Measurements from ENCODE around the gene RANBP10. TPM values are rescaled to one million over a fixed set of nuclear protein-coding genes. Genes with fewer than 3 reads are reported as not detected.

The RANBP10 gene
- polyA plus RNA-seq, 2 of the 4 experiments (the other 2 are of a cell fraction), result 7.5 to 9.8 TPM

DNA sequence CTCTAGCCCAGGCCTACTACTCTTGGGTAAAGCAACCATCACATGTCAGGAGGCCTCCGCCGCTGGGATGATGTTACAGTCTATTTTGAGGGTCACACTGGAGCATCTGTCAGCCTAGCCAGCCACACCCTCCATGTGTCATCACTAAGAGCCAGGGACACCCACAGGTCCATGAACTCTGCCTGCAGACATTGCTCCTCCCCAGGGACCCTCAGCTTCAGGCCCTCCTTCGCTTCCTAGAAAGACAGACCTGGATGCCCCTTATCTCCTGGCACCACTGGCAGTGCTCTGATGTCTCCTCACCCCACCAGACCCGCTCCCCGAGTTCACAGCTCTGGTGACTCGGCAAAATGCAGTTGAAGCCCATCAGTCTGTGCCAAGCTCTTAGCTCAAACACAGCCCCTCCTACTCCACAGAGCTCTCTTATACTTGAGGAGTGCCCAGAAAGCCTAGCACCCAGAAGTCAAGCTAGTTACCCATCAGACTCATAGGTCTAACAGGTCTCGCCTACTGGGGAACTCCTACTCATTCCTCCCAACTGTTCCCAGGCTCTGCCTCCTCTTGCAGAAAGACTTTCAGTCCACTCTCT, 5.9 kb downstream of the RANBP10 start:
- Histone ChIP-seq H3K4me3 (no peak overlapping the region), H3K27ac (peak overlapping the region in 1 of 2 experiments; percentile 22; a peak in 1 of 6 replicates), H3K4me2 (no peak overlapping the region), H3K4me1 (peaks cover 13% of the 10 kb centered on the region), H3K9me3 (no peaks in the 10 kb centered on the region)
- DNase-seq (ENCODE audit: low read depth in 1 of 2, low spot score in 1 of 2) (no peak), FAIRE-seq (no peak), ATAC-seq (no peak; a peak in 2 of 6 replicates)
- WGBS (ENCODE audit: missing lambda C conversion rate), result 93% methylated on average over 7 of the region's 7 CpGs
- POLR2A ChIA-PET, result no interaction called here
- no peak for TF ChIP-seq FOSB (CRISPR knock-in tag; IDR thresholded peaks at IDR 0.05)
- no peak for TF ChIP-seq CBX8 (IDR thresholded peaks at IDR 0.05)
- no peak for TF ChIP-seq KDM1A (IDR thresholded peaks at IDR 0.05; ENCODE audit: low read depth)
- TF ChIP-seq MAFK (IDR thresholded peaks at IDR 0.05; ENCODE audit: partially characterized antibody), result no peak
- TF ChIP-seq, protein P1, sequence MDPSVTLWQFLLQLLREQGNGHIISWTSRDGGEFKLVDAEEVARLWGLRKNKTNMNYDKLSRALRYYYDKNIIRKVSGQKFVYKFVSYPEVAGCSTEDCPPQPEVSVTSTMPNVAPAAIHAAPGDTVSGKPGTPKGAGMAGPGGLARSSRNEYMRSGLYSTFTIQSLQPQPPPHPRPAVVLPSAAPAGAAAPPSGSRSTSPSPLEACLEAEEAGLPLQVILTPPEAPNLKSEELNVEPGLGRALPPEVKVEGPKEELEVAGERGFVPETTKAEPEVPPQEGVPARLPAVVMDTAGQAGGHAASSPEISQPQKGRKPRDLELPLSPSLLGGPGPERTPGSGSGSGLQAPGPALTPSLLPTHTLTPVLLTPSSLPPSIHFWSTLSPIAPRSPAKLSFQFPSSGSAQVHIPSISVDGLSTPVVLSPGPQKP (IDR thresholded peaks at IDR 0.05; ENCODE audit: low read depth, low read length), result no peak
- TF ChIP-seq ZC3H11A (IDR thresholded peaks at IDR 0.05), result no peak
- no peak for TF ChIP-seq TFCP2L1 (CRISPR knock-in tag; IDR thresholded peaks at IDR 0.05)
- no peak for TF ChIP-seq FOXS1 (CRISPR knock-in tag; IDR thresholded peaks at IDR 0.05)
- no peak for TF ChIP-seq EHMT2 (IDR thresholded peaks at IDR 0.05; ENCODE audit: low read depth)
- TF ChIP-seq, protein P2, sequence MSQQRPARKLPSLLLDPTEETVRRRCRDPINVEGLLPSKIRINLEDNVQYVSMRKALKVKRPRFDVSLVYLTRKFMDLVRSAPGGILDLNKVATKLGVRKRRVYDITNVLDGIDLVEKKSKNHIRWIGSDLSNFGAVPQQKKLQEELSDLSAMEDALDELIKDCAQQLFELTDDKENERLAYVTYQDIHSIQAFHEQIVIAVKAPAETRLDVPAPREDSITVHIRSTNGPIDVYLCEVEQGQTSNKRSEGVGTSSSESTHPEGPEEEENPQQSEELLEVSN (IDR thresholded peaks at IDR 0.05; ENCODE audit: borderline replicate concordance, low read depth), result no peak
- TF ChIP-seq, protein P3, sequence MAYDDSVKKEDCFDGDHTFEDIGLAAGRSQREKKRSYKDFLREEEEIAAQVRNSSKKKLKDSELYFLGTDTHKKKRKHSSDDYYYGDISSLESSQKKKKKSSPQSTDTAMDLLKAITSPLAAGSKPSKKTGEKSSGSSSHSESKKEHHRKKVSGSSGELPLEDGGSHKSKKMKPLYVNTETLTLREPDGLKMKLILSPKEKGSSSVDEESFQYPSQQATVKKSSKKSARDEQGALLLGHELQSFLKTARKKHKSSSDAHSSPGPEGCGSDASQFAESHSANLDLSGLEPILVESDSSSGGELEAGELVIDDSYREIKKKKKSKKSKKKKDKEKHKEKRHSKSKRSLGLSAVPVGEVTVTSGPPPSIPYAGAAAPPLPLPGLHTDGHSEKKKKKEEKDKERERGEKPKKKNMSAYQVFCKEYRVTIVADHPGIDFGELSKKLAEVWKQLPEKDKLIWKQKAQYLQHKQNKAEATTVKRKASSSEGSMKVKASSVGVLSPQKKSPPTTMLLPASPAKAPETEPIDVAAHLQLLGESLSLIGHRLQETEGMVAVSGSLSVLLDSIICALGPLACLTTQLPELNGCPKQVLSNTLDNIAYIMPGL (CRISPR knock-in tag; IDR thresholded peaks at IDR 0.05; ENCODE audit: borderline replicate concordance), result no peak
- CTCF ChIA-PET, result interaction anchor here (0.6 to 5.5 kb wide), 5 partner anchors 16 to 136 kb away, joined by 3 to 45 read pairs (median 3); no protein-coding TSS in a partner anchor

DNA sequence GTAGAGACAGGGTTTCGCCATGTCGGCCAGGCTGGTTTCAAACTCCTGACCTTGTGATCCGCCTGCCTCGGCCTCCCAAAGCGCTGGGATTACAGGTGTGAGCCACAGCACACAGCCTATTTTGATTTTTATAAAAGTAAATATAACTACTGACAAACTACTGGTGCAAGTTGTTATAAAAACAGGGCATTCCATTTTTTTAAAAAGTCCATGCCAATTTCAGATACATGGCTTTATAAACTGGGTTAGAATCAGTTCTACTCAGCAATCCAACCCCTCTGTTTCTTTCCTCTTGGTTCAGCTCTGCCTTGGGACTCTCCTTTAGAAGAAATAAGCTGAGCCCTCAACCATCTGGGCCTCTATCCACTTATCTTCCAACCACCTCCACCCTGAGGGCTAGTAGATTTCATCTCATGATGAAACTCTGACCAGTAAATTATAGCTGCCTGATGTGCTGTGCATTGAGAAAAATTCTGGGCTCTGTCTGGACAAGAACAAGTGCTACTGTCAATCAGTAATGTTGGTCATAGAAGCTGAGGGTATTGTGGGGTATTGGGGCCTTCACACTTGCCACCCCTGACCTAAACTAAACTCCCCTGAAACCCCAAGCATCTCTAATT, 10.2 kb downstream of the RANBP10 start:
- TF ChIP-seq HOXB13 (CRISPR knock-in tag; IDR thresholded peaks at IDR 0.05; ENCODE audit: low read depth), result no peak
- TF ChIP-seq JUN (IDR thresholded peaks at IDR 0.05), result no peak
- no peak for TF ChIP-seq TP53 (CRISPR knock-in tag; IDR thresholded peaks at IDR 0.05)
- TF ChIP-seq SREBF2 (IDR thresholded peaks at IDR 0.05), result no peak
- no peak for TF ChIP-seq NFE2L2 (conservative IDR thresholded peaks at IDR 0.05; ENCODE audit: low read length)
- TF ChIP-seq, protein P4, sequence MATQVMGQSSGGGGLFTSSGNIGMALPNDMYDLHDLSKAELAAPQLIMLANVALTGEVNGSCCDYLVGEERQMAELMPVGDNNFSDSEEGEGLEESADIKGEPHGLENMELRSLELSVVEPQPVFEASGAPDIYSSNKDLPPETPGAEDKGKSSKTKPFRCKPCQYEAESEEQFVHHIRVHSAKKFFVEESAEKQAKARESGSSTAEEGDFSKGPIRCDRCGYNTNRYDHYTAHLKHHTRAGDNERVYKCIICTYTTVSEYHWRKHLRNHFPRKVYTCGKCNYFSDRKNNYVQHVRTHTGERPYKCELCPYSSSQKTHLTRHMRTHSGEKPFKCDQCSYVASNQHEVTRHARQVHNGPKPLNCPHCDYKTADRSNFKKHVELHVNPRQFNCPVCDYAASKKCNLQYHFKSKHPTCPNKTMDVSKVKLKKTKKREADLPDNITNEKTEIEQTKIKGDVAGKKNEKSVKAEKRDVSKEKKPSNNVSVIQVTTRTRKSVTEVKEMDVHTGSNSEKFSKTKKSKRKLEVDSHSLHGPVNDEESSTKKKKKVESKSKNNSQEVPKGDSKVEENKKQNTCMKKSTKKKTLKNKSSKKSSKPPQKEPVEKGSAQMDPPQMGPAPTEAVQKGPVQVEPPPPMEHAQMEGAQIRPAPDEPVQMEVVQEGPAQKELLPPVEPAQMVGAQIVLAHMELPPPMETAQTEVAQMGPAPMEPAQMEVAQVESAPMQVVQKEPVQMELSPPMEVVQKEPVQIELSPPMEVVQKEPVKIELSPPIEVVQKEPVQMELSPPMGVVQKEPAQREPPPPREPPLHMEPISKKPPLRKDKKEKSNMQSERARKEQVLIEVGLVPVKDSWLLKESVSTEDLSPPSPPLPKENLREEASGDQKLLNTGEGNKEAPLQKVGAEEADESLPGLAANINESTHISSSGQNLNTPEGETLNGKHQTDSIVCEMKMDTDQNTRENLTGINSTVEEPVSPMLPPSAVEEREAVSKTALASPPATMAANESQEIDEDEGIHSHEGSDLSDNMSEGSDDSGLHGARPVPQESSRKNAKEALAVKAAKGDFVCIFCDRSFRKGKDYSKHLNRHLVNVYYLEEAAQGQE (IDR thresholded peaks at IDR 0.05), result no peak
- TF ChIP-seq HOXA7 (CRISPR knock-in tag; IDR thresholded peaks at IDR 0.05), result no peak
- no peak for TF ChIP-seq HDAC2 (IDR thresholded peaks at IDR 0.05)
- TF ChIP-seq POLR2A (IDR thresholded peaks at IDR 0.05; ENCODE audit: low read length), result no peak
- TF ChIP-seq SMC3 (IDR thresholded peaks at IDR 0.05), result no peak
- 96% methylated on average over 5 of the region's 5 CpGs for WGBS (ENCODE audit: missing lambda C conversion rate)
- Histone ChIP-seq H3K4me3 (no peak overlapping the region), H3K4me2 (no peak overlapping the region), H3K4me1 (peaks cover 7% of the 10 kb centered on the region; the same call in 1 of the 3 replicates), H3K9me3 (no peaks in the 10 kb centered on the region), H3K27ac (no peak overlapping the region)
- ATAC-seq (no peak), FAIRE-seq (no peak), DNase-seq (ENCODE audit: low read depth in 1 of 2, low spot score in 1 of 2) (no peak)
- ChIA-PET CTCF (interaction anchor here (1.0 to 1.5 kb wide), 5 partner anchors 10 to 21 kb away, joined by 3 to 8 read pairs (median 3); partner anchors contain the start of genes RANBP10 and TSNAXIP1), POLR2A (no interaction called here)

All from A549 (cell line).